Activated CD4-positive, alpha-beta T cell treated with anti-CD3 and anti-CD28 coated beads, Interleukin-2, amount 50 U/mL, for 4 hours (primary cell): Measurements from ENCODE around the gene EPHB6.

Experiments used
- DNase-seq, 2 experiments: peaks; one replicate each; pipeline ENCODE4 v3.0.0-alpha.2; 2020

The EPHB6 gene

GRCh38 chr7:142854372-142855113, at the start of gene EPHB6:
TSS of gene EPHB6 (plus strand) at chr7:142855076. CDS start at chr7:142863228, 8,152 bp downstream.
- DNase-seq: peak in 1 of 2 experiments; percentile 28

- no peak for DNase-seq
These were observed 49.4 kb upstream of the EPHB6 start for GRCh38 chr7:142805350-142806021.

GRCh38 chr7:142806022-142806356, 48.9 kb upstream of the EPHB6 start:
- DNase-seq: no peak

GRCh38 chr7:142806957-142807356, 47.9 kb upstream of the EPHB6 start:
- no peak for DNase-seq

- DNase-seq: no peak
These were observed 46.9 kb upstream of the EPHB6 start for GRCh38 chr7:142807855-142808460.

GRCh38 chr7:142808461-142808801, 46.4 kb upstream of the EPHB6 start:
- DNase-seq: peak in 1 of 2 experiments; percentile 38

GRCh38 chr7:142808802-142809583, 45.9 kb upstream of the EPHB6 start:
- peak; percentile 93 to 94 for DNase-seq

GRCh38 chr7:142809671-142810070, 45.2 kb upstream of the EPHB6 start:
- no peak for DNase-seq

GRCh38 chr7:142811154-142811737, 43.6 kb upstream of the EPHB6 start:
- DNase-seq: no peak

GRCh38 chr7:142812437-142813215, 42.2 kb upstream of the EPHB6 start:
- no peak for DNase-seq

- DNase-seq: no peak
These were observed 41.6 kb upstream of the EPHB6 start for GRCh38 chr7:142813226-142813625.

GRCh38 chr7:142813699-142814098, 41.2 kb upstream of the EPHB6 start:
- DNase-seq: no peak

GRCh38 chr7:142814451-142814850, 40.4 kb upstream of the EPHB6 start:
- DNase-seq: no peak

GRCh38 chr7:142815134-142815533, 39.7 kb upstream of the EPHB6 start:
- no peak for DNase-seq

GRCh38 chr7:142817506-142817905, 37.4 kb upstream of the EPHB6 start:
- no peak for DNase-seq

GRCh38 chr7:142819530-142819929, 35.3 kb upstream of the EPHB6 start:
- no peak for DNase-seq

GRCh38 chr7:142822714-142823113, 32.2 kb upstream of the EPHB6 start:
- no peak for DNase-seq

GRCh38 chr7:142827951-142828500, 26.9 kb upstream of the EPHB6 start:
- no peak for DNase-seq

GRCh38 chr7:142832417-142832816, 22.5 kb upstream of the EPHB6 start:
- no peak for DNase-seq

- no peak for DNase-seq
These were observed 21.5 kb upstream of the EPHB6 start for GRCh38 chr7:142833174-142834048.

- DNase-seq: no peak
These were observed 19.4 kb upstream of the EPHB6 start for GRCh38 chr7:142835487-142835886.
